Lower lobe of right lung (tissue), 2 donors: ENCODE measurements around the gene BPIFB1. TPM values are rescaled to one million over a fixed set of nuclear protein-coding genes. Genes with fewer than 3 reads are reported as not detected.

Source experiments
- ATAC-seq, 2 donors: fragments of 200-7000 bp; cut with Tn5 transposase; one replicate each; pipeline ENCODE4 v1.9.1; 2020 to 2022; ENCODE audit warnings: mild to moderate bottlenecking in 2 of 2, moderate library complexity in 2 of 2
- DNase-seq: peaks from one replicate; pipeline ENCODE4 v3.0.0-alpha.2; 2020
- H3K27ac ChIP-seq: fragments of 200-600 bp; one replicate; pipeline ENCODE4 v1.8.0; 2022
- H3K27me3 ChIP-seq: fragments of 200-600 bp; one replicate; pipeline ENCODE4 v1.8.0; 2022; ENCODE audit warnings: low read depth
- H3K36me3 ChIP-seq: fragments of 200-600 bp; one replicate; pipeline ENCODE4 v1.8.0; 2022; ENCODE audit warnings: mild to moderate bottlenecking
- H3K4me1 ChIP-seq: fragments of 200-600 bp; one replicate; pipeline ENCODE4 v1.8.0; 2022
- H3K4me3 ChIP-seq: fragments of 200-600 bp; one replicate; pipeline ENCODE4 v1.8.0; 2022; ENCODE audit warnings: mild to moderate bottlenecking
- H3K9me3 ChIP-seq: fragments of 200-600 bp; one replicate; pipeline ENCODE4 v1.8.0; 2022
- intact Hi-C: fragments of 100-400 bp; cut with DNase I; formaldehyde crosslinking; loops from one replicate; pipeline ENCODE4 v1.11.0; 2022
- total RNA-seq: library from RNA; stranded (reverse); fragmentation: NEBNext Ultra II Directional; extraction: Animal tissue kit (Norgen Biotek cat#: 25700); gene quantifications from one replicate; pipeline ENCODE4 v1.2.1, GENCODE V29; 2021
- TF ChIP-seq, protein P1 (sequence below): fragments of 200-600 bp; IDR thresholded peaks from one replicate; pipeline ENCODE4 v1.8.0; 2022; ENCODE audit warnings: antibody characterized with exemption, mild to moderate bottlenecking
- donor health status: DM: no; HTN: yes; CAD: no; lungs with severe emphysema.

The BPIFB1 gene
- total RNA-seq, 1 donor from 2014 or later, result 263 TPM

DNA sequence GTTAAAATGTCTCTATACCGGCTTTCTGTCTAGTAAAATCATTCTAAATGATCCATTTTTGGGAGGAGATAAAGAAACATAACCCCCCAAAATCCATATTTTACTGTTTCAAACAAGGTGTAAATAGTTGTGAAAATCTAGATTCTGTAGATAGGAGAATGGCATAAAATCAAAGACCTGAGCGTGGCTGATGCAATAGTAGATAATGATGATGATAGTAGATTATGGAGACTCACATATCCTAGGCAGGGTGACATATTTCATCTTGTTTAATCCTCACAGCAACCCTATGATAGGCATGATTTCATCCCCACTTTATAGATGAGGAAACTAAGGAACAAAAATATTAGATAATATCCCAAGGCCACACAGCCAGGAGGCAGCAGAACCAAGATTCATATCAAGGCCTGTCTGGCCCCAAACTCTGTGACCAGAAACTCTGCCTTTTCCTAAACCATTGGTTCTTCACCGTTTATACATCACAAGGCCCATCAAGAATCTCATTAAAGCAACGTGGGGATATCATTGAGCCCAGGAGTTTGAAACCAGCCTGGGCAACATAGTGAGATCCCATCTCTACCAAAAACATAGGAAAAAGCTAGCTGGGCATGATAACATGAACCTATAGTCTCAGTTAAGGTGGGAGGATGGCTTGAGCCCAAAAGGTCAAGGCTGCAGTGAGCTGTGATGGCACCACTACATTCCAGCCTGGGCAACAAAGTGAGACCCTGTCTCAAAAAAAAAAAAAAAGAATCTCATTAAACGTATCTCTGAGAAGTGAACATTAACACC is 55.6 kb downstream of the BPIFB1 start:
- ATAC-seq (no peak), DNase-seq (no peak)
- Histone ChIP-seq H3K27ac (no peak overlapping the region), H3K27me3 (peaks cover 5% of the 10 kb centered on the region), H3K9me3 (no peaks in the 10 kb centered on the region), H3K36me3 (no peaks in the 10 kb centered on the region), H3K4me3 (no peak overlapping the region), H3K4me1 (no peaks in the 10 kb centered on the region)
- TF ChIP-seq, protein P1, sequence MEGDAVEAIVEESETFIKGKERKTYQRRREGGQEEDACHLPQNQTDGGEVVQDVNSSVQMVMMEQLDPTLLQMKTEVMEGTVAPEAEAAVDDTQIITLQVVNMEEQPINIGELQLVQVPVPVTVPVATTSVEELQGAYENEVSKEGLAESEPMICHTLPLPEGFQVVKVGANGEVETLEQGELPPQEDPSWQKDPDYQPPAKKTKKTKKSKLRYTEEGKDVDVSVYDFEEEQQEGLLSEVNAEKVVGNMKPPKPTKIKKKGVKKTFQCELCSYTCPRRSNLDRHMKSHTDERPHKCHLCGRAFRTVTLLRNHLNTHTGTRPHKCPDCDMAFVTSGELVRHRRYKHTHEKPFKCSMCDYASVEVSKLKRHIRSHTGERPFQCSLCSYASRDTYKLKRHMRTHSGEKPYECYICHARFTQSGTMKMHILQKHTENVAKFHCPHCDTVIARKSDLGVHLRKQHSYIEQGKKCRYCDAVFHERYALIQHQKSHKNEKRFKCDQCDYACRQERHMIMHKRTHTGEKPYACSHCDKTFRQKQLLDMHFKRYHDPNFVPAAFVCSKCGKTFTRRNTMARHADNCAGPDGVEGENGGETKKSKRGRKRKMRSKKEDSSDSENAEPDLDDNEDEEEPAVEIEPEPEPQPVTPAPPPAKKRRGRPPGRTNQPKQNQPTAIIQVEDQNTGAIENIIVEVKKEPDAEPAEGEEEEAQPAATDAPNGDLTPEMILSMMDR, result no peak
- intact Hi-C loops, result no loop called here

DNA sequence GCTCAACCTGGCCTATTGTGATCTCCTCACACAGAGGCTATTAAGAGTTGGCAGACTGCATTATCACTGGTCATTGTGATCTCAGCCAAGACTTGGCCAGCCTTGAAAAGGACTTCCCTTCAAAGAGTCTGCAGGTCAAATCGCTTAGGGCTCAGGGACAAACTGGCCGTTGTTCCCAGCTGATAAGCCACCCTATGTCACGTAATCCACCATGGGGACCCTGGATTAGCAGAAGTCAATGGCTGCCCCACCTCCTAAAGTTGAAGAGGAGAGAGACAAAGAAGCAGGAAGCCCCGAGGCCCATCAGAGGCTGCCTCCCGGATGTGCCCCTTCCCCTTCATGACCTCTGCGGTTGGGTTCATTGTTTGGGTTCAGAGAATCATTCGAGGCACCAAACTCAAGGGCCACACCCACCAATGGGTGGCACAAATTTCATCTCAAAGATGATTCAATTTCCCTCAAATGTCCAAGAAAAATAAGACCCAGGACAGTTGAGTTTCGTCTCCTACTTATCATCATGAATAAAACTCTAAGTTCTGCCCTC is 56.6 kb downstream of the BPIFB1 start:
- DNase-seq (no peak), ATAC-seq (no peak)
- intact Hi-C loops, result no loop called here
- no peaks in the 10 kb centered on the region for H3K4me1 ChIP-seq
- no peaks in the 10 kb centered on the region for H3K9me3 ChIP-seq
- TF ChIP-seq, protein P1, result no peak
- no peak overlapping the region for H3K27ac ChIP-seq
- H3K27me3 ChIP-seq, result peaks cover 5% of the 10 kb centered on the region
- no peaks in the 10 kb centered on the region for H3K36me3 ChIP-seq
- H3K4me3 ChIP-seq, result no peak overlapping the region

DNA sequence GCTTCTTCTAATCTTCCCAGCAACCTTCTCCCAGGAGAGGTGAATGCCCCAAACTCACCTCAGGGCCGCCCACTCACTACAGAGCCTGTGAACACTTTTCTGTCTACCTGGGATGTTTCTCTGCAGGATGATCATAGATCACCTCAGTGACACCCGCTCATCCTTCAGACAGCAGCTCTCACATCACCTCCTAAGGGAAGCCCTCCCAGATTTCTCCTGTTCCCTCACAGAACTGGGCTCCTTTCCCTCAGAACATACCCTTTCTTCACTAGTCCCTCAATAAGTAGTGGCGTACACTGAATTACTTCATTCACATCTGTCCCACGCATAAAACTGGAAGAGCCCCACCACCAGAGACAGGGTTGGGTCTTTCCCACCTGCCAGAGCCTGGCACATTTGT is 60.5 kb downstream of the BPIFB1 start:
- intact Hi-C loops, result no loop called here
- Histone ChIP-seq H3K27ac (no peak overlapping the region), H3K27me3 (peaks cover 5% of the 10 kb centered on the region), H3K36me3 (no peaks in the 10 kb centered on the region), H3K4me3 (no peak overlapping the region), H3K9me3 (no peaks in the 10 kb centered on the region), H3K4me1 (no peaks in the 10 kb centered on the region)
- DNase-seq (no peak), ATAC-seq (no peak)
- TF ChIP-seq, protein P1, result no peak

DNA sequence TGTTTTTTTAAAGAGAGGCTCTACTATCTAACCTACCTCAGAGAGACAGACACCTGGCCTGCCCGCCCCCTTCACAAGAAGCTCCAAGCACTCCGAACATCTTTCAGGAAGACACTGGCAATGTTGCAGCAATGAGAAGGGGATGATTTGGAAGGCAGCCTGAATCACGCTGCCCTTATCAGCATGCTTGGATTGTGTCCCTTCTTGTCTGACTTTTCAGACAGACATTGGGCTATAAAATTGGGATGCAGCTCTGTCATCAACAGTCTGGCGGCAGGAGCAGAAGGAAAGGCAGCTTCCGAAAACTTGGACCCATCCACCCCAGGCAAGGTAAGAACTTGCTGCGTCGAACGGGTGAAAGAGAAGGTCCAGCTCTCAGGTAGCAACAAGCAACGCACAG is 62.3 kb downstream of the BPIFB1 start:
- TF ChIP-seq, protein P1, result no peak
- DNase-seq, result no peak
- ATAC-seq, result no peak
- peaks cover 14% of the 10 kb centered on the region for H3K36me3 ChIP-seq
- no peaks in the 10 kb centered on the region for H3K9me3 ChIP-seq
- no peak overlapping the region for H3K27ac ChIP-seq
- no peak overlapping the region for H3K4me3 ChIP-seq
- H3K27me3 ChIP-seq, result peaks cover 5% of the 10 kb centered on the region
- H3K4me1 ChIP-seq, result no peaks in the 10 kb centered on the region
- intact Hi-C loops, result no loop called here

DNA sequence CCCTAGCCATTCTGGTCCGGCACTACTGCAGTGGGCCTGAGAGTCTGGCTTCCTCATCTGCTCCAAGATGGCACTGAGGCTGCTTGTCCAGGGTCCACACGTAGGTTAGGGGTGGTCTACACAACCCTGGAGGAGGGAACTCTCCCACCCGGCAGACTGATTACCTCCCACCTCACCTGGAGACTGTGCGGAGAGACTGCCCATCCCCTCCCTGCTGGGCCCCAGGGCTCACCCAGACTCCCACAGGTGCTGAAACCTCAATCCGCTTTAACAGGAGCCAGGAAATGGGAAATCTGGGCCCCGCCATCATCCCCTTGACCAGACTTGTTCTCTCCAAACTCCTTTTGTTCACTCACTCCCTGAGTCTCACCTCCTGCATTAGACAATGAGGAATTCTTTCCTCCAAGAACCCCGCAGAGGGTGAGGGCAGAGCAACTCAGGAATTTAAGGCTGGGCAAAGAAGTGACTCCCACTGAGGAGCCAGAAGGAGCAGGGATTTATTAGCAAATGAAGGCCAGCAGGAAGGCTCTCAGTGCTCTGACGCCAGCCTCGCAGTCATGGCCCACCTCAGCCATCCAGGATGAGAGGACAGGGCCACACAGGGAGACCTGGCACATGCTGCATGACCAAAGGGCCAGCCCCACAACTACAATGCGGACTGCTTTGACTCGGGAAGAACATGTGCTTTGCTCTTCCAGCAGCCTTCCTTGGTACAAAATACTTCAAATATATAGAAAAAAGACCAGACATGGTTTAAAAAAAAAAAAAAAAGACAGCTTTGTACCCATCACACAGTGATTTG is 65.3 kb downstream of the BPIFB1 start:
- DNase-seq, result no peak
- intact Hi-C loops, result no loop called here
- Histone ChIP-seq H3K4me3 (no peak overlapping the region), H3K36me3 (peaks cover 26% of the 10 kb centered on the region), H3K9me3 (no peaks in the 10 kb centered on the region), H3K27me3 (no peaks in the 10 kb centered on the region), H3K27ac (no peak overlapping the region), H3K4me1 (no peaks in the 10 kb centered on the region)
- TF ChIP-seq, protein P1, result no peak
- peak in 1 of 2 donors; percentile 14 for ATAC-seq
